GM12878 (cell line): Measurements from ENCODE around the gene ENOPH1. TPM values are rescaled to one million over a fixed set of nuclear protein-coding genes. Genes with fewer than 3 reads are reported as not detected.

ENCODE experiments used
- ATAC-seq: fragments of 200-7000 bp; cut with Tn5 transposase; 3 replicates; pipeline ENCODE4 v1.9.1; 2020; ENCODE audit warnings: mild to moderate bottlenecking, moderate library complexity
- BruUV-seq: library from RNA; stranded (reverse); fragments of 400-500 nt; replicated peaks from 2 replicates; lab custom pipeline; 2021; lab: Mats Ljungman, UMichigan
- CTCF ChIA-PET: fragments of 300-600 bp; sonication (Branson Sonifier 250); formaldehyde crosslinking; extraction: SDS; loops from one replicate; lab custom pipeline; 2021; ENCODE audit warnings: inconsistent platforms; lab: Yijun Ruan, JAX
- POLR2A ChIA-PET: fragments of 350-600 bp; formaldehyde crosslinking; extraction: SDS; loops from one replicate; lab custom pipeline; 2021; ENCODE audit warnings: inconsistent platforms; lab: Charles Lee
- RAD21 ChIA-PET: fragments of 300-600 bp; sonication (Branson Sonifier 250); formaldehyde crosslinking; loops from one replicate; lab custom pipeline; 2023; ENCODE audit warnings: antibody characterized with exemption; ENCODE audit not compliant: unreplicated experiment; lab: Charles Lee
- SMC1A ChIA-PET: fragments of 300-600 bp; sonication (Branson Sonifier 250); formaldehyde crosslinking; loops from one replicate; lab custom pipeline; 2023; ENCODE audit not compliant: unreplicated experiment, uncharacterized antibody; lab: Charles Lee
- DNase-seq: peaks from one replicate; pipeline ENCODE4 v3.0.0-alpha.2; 2011; ENCODE audit warnings: low read depth, low spot score
- FAIRE-seq: peaks from 3 replicates; lab custom pipeline; 2011; peaks lifted over from hg19 to GRCh38; lab: Jason Lieb, UNC
- H2AFZ ChIP-seq: 2 replicates; pipeline ENCODE4 v1.6.0; 2011; ENCODE audit warnings: low read depth, low read length, control low read depth; ENCODE audit not compliant: control insufficient read depth
- H3K27ac ChIP-seq: 2 replicates; pipeline ENCODE4 v1.5.1; 2011; ENCODE audit warnings: control low read depth; ENCODE audit not compliant: control insufficient read depth, insufficient read depth
- H3K27me3 ChIP-seq, 2 experiments: replicated peaks in 1 of 2; 2 replicates each; pipeline versions ENCODE4 v1.6.0 to v1.6.1; 2011; ENCODE audit warnings: low read length in 1 of 2; ENCODE audit not compliant: control insufficient read depth in 2 of 2, insufficient read depth in 2 of 2
- H3K36me3 ChIP-seq, 2 experiments: 2 replicates each; pipeline ENCODE4 v1.5.1; 2011; ENCODE audit warnings: low read length in 1 of 2; ENCODE audit not compliant: control insufficient read depth in 2 of 2, insufficient read depth in 2 of 2
- H3K4me1 ChIP-seq: 2 replicates; pipeline ENCODE4 v1.6.1; 2011; ENCODE audit warnings: mild to moderate bottlenecking, low read length, moderate library complexity, mixed read lengths; ENCODE audit not compliant: control insufficient read depth, insufficient read depth
- H3K4me2 ChIP-seq: 2 replicates; pipeline ENCODE4 v1.6.0; 2011; ENCODE audit warnings: control low read depth; ENCODE audit not compliant: control insufficient read depth, insufficient read depth
- H3K4me3 ChIP-seq: fragments of 200-600 bp; sonication (generic); 2 replicates; pipeline ENCODE4 v1.5.1; 2016
- H3K79me2 ChIP-seq: 2 replicates; pipeline ENCODE4 v1.6.0; 2011; ENCODE audit warnings: low read length; ENCODE audit not compliant: control insufficient read depth, insufficient read depth
- H3K9ac ChIP-seq: 2 replicates; pipeline ENCODE4 v1.8.0; 2011; ENCODE audit warnings: low read length, control low read depth, mixed read lengths; ENCODE audit not compliant: control insufficient read depth, insufficient read depth
- H3K9me3 ChIP-seq: replicated peaks from 3 replicates; pipeline ENCODE4 v1.5.1; 2011; ENCODE audit warnings: mild to moderate bottlenecking, low read length; ENCODE audit not compliant: control insufficient read depth, insufficient read depth
- H4K20me1 ChIP-seq: 2 replicates; pipeline ENCODE4 v1.6.0; 2011; ENCODE audit not compliant: control insufficient read depth, insufficient read depth
- BRCA1 ChIP-seq: IDR thresholded peaks from 2 replicates; pipeline ENCODE4 v1.6.1; 2011; ENCODE audit warnings: low read depth, low read length, improper control_type of control experiment
- IRF4 ChIP-seq: IDR thresholded peaks from 2 replicates; pipeline ENCODE4 v1.6.1; 2011; ENCODE audit warnings: low read depth, low read length
- MEF2B ChIP-seq: fragments of 450-650 bp; IDR thresholded peaks from 2 replicates; pipeline ENCODE4 v1.6.1; 2018; ENCODE audit warnings: mild to moderate bottlenecking, moderate library complexity; ENCODE audit not compliant: partially characterized antibody, poor library complexity, severe bottlenecking
- POLR2AphosphoS2 ChIP-seq: IDR thresholded peaks from 2 replicates; pipeline ENCODE4 v1.6.1; 2011; ENCODE audit warnings: low read depth, mild to moderate bottlenecking, low read length, improper control_type of control experiment, moderate library complexity
- SIN3A ChIP-seq: IDR thresholded peaks from 2 replicates; pipeline ENCODE4 v1.6.1; 2012; ENCODE audit warnings: low read depth, low read length, improper control_type of control experiment
- STAT3 ChIP-seq: IDR thresholded peaks from 2 replicates; pipeline ENCODE4 v1.6.1; 2011; ENCODE audit warnings: low read depth, low read length, improper control_type of control experiment
- whole genome bisulfite sequencing: methylation state at CpG from one replicate; pipeline ENCODE4 v1.1.6; 2016; ENCODE audit warnings: low lambda C conversion rate; ENCODE audit not compliant: insufficient replicate concordance, insufficient coverage; ENCODE audit errors: missing lambda C conversion rate; 5-methylcytosine and 5-hydroxymethylcytosine counted together
- in situ Hi-C: fragments of 300-500 bp; cut with MboI; formaldehyde crosslinking; loops from 9 replicates; pipeline ENCODE4 v1.14.3; 2018; ENCODE audit warnings: mixed read lengths
- intact Hi-C: fragments of 100-400 bp; cut with micrococcal nuclease; formaldehyde crosslinking; loops from one replicate; pipeline ENCODE4 v1.14.2; 2022; ENCODE audit not compliant: unreplicated experiment
- polyA plus RNA-seq, 11 experiments: library from polyadenylated mRNA; depleted of rRNA in 4 of 11; unstranded in 6 of 11; stranded (reverse) in 5 of 11; fragments of >200 nt; fragmentation: Nextera tagmentation in 4 of 11; fragmentation: Illumina TruSeq in 1 of 11; extraction: Ambion mirVana in 4 of 11; extraction: Trizol in 1 of 11; gene quantifications; 1 replicate in 1 of 11; 2 replicates in 10 of 11; pipeline versions ENCODE4 v1.2.1 to v1.2.3, GENCODE V29; 2011 to 2016; ENCODE audit warnings: inconsistent platforms in 2 of 11, missing spikeins in 2 of 11, low read depth in 1 of 11
- total RNA-seq, 4 experiments: library from RNA; depleted of rRNA in 3 of 4; stranded (reverse); fragments of >200 nt in 3 of 4; fragmentation: Illumina TruSeq in 1 of 4; extraction: Trizol in 1 of 4; gene quantifications; 2 replicates each; pipeline versions ENCODE4 v1.2.1 to v1.2.3, GENCODE V29; 2013 to 2021
- TF ChIP-seq, protein P1 (sequence below): fragments of 450-650 bp; formaldehyde crosslinking; IDR thresholded peaks from 2 replicates; pipeline ENCODE4 v1.4.0; 2022; ENCODE audit warnings: mild to moderate bottlenecking, moderate library complexity
- TF ChIP-seq, protein P2 (sequence below): IDR thresholded peaks from 2 replicates; pipeline ENCODE4 v1.6.1; 2011; ENCODE audit warnings: low read depth, mild to moderate bottlenecking, low read length, moderate library complexity, borderline replicate concordance; ENCODE audit errors: extremely low read depth
- TF ChIP-seq, protein P3 (sequence below): fragments of 450-650 bp; IDR thresholded peaks from 2 replicates; pipeline ENCODE4 v1.6.1; 2016; ENCODE audit warnings: mild to moderate bottlenecking

ENOPH1 gene
- total and polyA plus RNA-seq, 10 of the 15 experiments (the other 5 are each of a cell fraction or from before 2014, with no cell fraction given) = 24.4 to 83.6 (median 46.7) TPM

DNA sequence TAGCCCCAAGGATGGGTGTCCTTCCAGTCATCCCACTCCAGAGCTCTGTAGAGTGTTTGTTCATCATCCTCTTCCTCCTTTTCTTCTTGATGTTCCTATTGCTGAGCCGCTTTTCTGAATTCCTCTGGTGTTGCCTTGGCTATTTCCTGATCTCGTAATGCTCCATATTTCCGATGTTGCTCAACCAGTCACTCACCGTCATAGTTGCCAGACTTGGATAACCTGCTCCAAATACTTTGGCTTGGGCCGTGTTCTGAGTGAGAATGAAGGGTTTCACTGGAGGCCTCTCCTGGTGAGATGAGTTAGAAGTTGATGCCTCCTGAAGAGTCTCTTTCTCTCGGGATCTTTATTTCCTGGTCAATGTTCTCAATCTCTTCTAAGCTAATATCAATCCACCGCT lies 28.8 kb upstream of the ENOPH1 start:
- no peaks in the 10 kb centered on the region for H3K27me3 ChIP-seq
- FAIRE-seq (no peak), ATAC-seq (no peak), DNase-seq (no peak)
- intact Hi-C loops (no loop called here), in situ Hi-C loops (no loop called here)
- no peaks in the 10 kb centered on the region for H3K79me2 ChIP-seq
- no peaks in the 10 kb centered on the region for H3K36me3 ChIP-seq
- H2AFZ ChIP-seq = no peak overlapping the region
- CTCF ChIA-PET = no interaction called here
- H3K4me2 ChIP-seq = no peak overlapping the region
- TF ChIP-seq STAT3 (no peak), SIN3A (no peak), IRF4 (no peak), BRCA1 (no peak), MEF2B (no peak), POLR2AphosphoS2 (no peak)
- TF ChIP-seq, protein P1, sequence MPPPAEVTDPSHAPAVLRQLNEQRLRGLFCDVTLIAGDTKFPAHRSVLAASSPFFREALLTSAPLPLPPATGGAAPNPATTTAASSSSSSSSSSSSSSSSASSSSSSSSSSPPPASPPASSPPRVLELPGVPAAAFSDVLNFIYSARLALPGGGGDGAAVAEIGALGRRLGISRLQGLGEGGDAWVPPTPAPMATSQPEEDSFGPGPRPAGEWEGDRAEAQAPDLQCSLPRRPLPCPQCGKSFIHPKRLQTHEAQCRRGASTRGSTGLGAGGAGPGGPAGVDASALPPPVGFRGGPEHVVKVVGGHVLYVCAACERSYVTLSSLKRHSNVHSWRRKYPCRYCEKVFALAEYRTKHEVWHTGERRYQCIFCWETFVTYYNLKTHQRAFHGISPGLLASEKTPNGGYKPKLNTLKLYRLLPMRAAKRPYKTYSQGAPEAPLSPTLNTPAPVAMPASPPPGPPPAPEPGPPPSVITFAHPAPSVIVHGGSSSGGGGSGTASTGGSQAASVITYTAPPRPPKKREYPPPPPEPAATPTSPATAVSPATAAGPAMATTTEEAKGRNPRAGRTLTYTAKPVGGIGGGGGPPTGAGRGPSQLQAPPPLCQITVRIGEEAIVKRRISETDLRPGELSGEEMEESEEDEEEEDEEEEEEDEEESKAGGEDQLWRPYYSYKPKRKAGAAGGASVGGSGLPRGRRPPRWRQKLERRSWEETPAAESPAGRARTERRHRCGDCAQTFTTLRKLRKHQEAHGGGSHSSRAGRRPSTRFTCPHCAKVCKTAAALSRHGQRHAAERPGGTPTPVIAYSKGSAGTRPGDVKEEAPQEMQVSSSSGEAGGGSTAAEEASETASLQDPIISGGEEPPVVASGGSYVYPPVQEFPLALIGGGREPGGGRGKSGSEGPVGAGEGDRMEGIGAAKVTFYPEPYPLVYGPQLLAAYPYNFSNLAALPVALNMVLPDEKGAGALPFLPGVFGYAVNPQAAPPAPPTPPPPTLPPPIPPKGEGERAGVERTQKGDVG = no peak
- TF ChIP-seq, protein P2, sequence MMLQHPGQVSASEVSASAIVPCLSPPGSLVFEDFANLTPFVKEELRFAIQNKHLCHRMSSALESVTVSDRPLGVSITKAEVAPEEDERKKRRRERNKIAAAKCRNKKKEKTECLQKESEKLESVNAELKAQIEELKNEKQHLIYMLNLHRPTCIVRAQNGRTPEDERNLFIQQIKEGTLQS = no peak
- TF ChIP-seq, protein P3, sequence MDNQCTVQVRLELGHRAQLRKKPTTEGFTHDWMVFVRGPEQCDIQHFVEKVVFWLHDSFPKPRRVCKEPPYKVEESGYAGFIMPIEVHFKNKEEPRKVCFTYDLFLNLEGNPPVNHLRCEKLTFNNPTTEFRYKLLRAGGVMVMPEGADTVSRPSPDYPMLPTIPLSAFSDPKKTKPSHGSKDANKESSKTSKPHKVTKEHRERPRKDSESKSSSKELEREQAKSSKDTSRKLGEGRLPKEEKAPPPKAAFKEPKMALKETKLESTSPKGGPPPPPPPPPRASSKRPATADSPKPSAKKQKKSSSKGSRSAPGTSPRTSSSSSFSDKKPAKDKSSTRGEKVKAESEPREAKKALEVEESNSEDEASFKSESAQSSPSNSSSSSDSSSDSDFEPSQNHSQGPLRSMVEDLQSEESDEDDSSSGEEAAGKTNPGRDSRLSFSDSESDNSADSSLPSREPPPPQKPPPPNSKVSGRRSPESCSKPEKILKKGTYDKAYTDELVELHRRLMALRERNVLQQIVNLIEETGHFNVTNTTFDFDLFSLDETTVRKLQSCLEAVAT = no peak
- SMC1A ChIA-PET = no interaction called here
- WGBS = 71% methylated on average over 7 of the region's 7 CpGs
- H3K27ac ChIP-seq = no peak overlapping the region
- no peaks in the 10 kb centered on the region for H3K4me1 ChIP-seq
- no peak overlapping the region for H3K4me3 ChIP-seq
- RAD21 ChIA-PET = no interaction called here
- no peak overlapping the region for H3K9ac ChIP-seq
- POLR2A ChIA-PET = no interaction called here
- H4K20me1 ChIP-seq = no peaks in the 10 kb centered on the region
- H3K9me3 ChIP-seq = no peaks in the 10 kb centered on the region
- no TSS peak for BruUV-seq
